ENCODE measurements around the gene SSPN.

The SSPN gene

DNA sequence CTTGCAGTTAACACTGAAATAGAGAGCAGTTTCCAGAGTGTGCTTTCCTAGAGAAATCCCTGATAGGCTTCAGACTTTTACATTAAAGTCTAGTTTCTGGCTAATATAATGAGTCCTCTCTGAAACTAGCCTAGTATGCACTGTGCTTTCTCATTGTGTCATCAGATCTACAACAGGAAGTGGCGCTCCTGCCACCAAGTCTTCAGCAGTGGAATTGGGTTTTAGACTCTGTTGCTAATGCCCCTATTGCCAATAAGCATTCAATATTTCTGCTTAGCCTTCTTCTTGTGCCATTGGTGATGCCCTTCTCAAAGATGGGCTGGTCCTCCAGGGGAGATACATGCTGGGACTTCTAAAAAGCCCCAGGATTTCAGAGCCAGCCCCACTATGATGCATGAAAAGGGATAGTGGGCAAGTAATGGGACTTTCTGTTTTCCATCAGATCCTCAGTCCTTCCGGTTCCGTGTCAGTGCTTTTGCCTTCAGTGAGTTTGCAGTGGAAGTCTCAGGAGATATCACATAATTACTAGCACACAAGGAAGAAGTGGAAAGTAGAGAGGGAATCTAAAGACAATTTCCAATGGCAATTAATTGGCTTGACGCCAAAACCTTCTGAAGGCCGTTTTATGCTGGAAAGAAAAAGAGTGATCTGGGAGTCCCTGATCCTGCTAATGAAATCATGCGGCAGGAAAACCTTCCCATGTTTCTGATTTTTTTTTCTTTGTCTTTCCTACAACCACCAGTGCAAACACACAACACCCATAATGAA, 50.0 kb downstream of the SSPN start:
- H3K27ac ChIP-seq (ENCODE audit: low read depth, low read length), result no peak overlapping the region
- H3K4me1 ChIP-seq (ENCODE audit: insufficient read depth, low read length), result no peaks in the 10 kb centered on the region
- H3K36me3 ChIP-seq (ENCODE audit: insufficient read depth, low read length), result no peaks in the 10 kb centered on the region
- peaks cover 6% of the 10 kb centered on the region for H3K9me3 ChIP-seq (ENCODE audit: insufficient read depth, low read depth, low read length)
- H3K4me3 ChIP-seq (ENCODE audit: low read length), result no peak overlapping the region
- no peaks in the 10 kb centered on the region for H3K27me3 ChIP-seq (ENCODE audit: insufficient read depth, low read length)
- WGBS, result 76% methylated on average over 6 of the region's 6 CpGs
- no peak overlapping the region for H3K9ac ChIP-seq (ENCODE audit: low read depth, low read length)

DNA sequence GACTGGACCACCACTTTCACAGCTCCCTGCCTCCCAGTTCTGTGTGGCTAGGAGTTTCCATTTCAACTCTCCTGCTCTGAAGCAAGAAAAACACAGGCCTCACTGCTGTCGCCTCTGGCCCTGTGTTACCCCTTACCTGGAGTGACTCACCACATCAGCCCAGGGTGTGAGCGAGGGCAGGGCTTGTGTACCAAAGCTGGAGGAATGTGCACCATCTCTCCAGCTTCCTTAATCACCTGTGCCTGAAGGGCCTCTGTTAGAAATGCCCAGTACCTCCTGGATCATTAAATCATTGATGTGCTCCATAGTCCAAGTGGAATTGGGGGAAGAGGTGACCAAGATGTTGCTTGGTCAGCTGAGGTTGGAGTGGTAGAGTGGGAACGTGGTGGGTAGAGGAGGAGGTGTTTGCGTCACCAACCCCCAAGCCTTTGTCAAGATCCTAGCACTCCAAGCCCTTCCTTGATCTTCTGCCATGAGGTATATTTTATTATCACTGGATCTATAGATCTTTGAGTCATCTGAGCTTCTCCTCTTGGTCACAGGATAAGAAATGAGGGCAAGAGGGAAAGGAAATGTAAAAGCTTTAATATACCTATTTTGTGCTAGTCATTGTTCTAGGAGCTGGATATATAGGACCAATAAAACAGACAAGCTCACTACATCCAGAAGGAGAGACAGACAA, 51.3 kb downstream of the SSPN start:
- whole genome bisulfite sequencing, result 88% methylated on average over 3 of the region's 4 CpGs
- Histone ChIP-seq H3K27ac (ENCODE audit: low read depth, low read length) (no peak overlapping the region), H3K9me3 (ENCODE audit: insufficient read depth, low read depth, low read length) (peaks cover 6% of the 10 kb centered on the region), H3K4me1 (ENCODE audit: insufficient read depth, low read length) (no peaks in the 10 kb centered on the region), H3K27me3 (ENCODE audit: insufficient read depth, low read length) (no peaks in the 10 kb centered on the region), H3K9ac (ENCODE audit: low read depth, low read length) (no peak overlapping the region), H3K4me3 (ENCODE audit: low read length) (no peak overlapping the region), H3K36me3 (ENCODE audit: insufficient read depth, low read length) (no peaks in the 10 kb centered on the region)

DNA sequence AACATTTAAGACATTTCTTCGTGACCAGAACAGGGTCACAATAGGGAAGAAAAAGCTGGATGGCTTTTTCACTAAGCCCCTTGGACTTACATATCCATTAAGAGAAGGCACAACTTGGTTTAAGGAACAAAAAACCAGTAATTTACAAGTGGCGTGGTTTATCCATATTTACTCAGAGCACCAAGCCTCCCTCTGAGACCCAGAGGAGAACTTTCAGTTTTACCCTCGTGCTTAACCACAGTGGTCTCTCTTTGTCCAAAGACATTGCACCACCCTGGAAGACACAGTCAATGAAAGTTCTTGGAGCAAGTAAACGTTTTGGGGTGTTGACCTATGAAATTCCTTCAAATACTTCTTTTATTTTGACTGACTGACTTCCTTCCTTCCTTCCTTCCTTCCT, 52.5 kb downstream of the SSPN start:
- no peak overlapping the region for H3K27ac ChIP-seq (ENCODE audit: low read depth, low read length)
- H3K27me3 ChIP-seq (ENCODE audit: insufficient read depth, low read length), result no peaks in the 10 kb centered on the region
- no peaks in the 10 kb centered on the region for H3K4me1 ChIP-seq (ENCODE audit: insufficient read depth, low read length)
- no peaks in the 10 kb centered on the region for H3K36me3 ChIP-seq (ENCODE audit: insufficient read depth, low read length)
- H3K9ac ChIP-seq (ENCODE audit: low read depth, low read length), result no peak overlapping the region
- peaks cover 6% of the 10 kb centered on the region for H3K9me3 ChIP-seq (ENCODE audit: insufficient read depth, low read depth, low read length)
- 88% methylated on average over 4 of the region's 4 CpGs for WGBS
- H3K4me3 ChIP-seq (ENCODE audit: low read length), result no peak overlapping the region

DNA sequence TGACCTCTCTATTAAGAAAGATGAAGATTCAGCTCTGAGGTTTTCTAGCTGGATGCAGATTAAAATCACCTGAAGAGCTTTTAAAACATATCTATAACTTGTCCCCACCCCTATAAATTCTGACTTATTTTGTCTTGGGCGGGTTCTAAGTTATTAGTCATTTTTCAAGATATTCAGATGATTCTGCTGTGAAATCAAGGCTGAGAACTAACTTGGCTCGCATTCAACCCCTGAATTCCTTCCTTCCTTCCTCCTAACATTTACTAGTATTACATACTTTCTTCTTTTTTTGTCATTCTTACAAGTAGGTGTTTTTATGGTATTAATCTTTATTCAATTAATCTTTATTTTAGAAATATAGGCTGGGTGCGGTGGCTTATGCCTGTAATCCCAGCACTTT, 55.4 kb downstream of the SSPN start:
- H3K36me3 ChIP-seq (ENCODE audit: insufficient read depth, low read length), result no peaks in the 10 kb centered on the region
- WGBS, result 94% methylated on average over 3 of the region's 3 CpGs
- H3K4me3 ChIP-seq (ENCODE audit: low read length), result no peak overlapping the region
- H3K9me3 ChIP-seq (ENCODE audit: insufficient read depth, low read depth, low read length), result peaks cover 6% of the 10 kb centered on the region
- no peaks in the 10 kb centered on the region for H3K4me1 ChIP-seq (ENCODE audit: insufficient read depth, low read length)
- H3K9ac ChIP-seq (ENCODE audit: low read depth, low read length), result no peak overlapping the region
- H3K27me3 ChIP-seq (ENCODE audit: insufficient read depth, low read length), result no peaks in the 10 kb centered on the region
- H3K27ac ChIP-seq (ENCODE audit: low read depth, low read length), result no peak overlapping the region

DNA sequence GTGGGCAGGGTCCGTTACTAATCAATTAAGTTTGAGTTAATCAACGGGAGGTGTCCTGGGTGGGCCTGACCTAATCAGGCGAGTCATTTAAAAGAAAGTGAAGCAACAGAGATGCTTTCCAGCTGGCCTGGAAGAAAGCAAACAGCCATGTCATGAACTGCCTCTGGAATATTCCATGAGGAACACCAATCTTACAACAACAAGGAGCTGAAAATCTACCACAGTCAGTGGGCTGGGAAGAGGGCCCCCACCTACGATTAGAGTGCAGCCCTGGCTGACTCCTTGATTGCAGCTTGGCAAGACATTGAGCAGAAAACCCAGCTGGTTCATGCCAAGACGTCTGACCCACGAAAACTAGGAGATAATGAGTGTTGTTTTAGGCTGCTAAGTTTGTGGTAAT, 56.2 kb downstream of the SSPN start:
- 89% methylated on average over 6 of the region's 6 CpGs for WGBS
- H3K9me3 ChIP-seq (ENCODE audit: insufficient read depth, low read depth, low read length), result peaks cover 14% of the 10 kb centered on the region
- no peak overlapping the region for H3K27ac ChIP-seq (ENCODE audit: low read depth, low read length)
- H3K4me1 ChIP-seq (ENCODE audit: insufficient read depth, low read length), result no peaks in the 10 kb centered on the region
- no peaks in the 10 kb centered on the region for H3K36me3 ChIP-seq (ENCODE audit: insufficient read depth, low read length)
- no peaks in the 10 kb centered on the region for H3K27me3 ChIP-seq (ENCODE audit: insufficient read depth, low read length)
- no peak overlapping the region for H3K9ac ChIP-seq (ENCODE audit: low read depth, low read length)
- H3K4me3 ChIP-seq (ENCODE audit: low read length), result no peak overlapping the region

DNA sequence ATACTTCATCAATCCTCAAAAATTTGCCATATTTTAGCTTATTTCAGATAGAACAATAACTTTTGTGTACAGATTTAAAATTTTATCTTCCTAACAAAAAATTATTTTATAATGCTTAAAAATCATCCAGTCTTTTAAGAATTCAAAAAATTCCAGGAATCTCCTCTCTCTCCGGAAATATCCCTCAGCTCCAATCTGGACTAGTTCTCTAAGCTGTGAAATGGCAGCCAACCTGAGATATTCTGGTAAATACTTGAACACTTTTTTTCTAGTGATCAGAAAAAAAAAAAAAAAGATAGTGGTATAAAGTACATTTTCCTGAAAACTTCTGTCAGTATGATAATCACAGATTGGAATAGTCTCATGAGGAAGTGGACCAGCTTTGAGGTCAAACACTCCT, 57.6 kb downstream of the SSPN start:
- Histone ChIP-seq H3K27me3 (ENCODE audit: insufficient read depth, low read length) (no peaks in the 10 kb centered on the region), H3K4me3 (ENCODE audit: low read length) (no peak overlapping the region), H3K4me1 (ENCODE audit: insufficient read depth, low read length) (no peaks in the 10 kb centered on the region), H3K27ac (ENCODE audit: low read depth, low read length) (no peak overlapping the region), H3K9ac (ENCODE audit: low read depth, low read length) (no peak overlapping the region), H3K36me3 (ENCODE audit: insufficient read depth, low read length) (no peaks in the 10 kb centered on the region), H3K9me3 (ENCODE audit: insufficient read depth, low read depth, low read length) (peaks cover 15% of the 10 kb centered on the region)
- 89% methylated on average over 1 of the region's 1 CpG for WGBS

DNA sequence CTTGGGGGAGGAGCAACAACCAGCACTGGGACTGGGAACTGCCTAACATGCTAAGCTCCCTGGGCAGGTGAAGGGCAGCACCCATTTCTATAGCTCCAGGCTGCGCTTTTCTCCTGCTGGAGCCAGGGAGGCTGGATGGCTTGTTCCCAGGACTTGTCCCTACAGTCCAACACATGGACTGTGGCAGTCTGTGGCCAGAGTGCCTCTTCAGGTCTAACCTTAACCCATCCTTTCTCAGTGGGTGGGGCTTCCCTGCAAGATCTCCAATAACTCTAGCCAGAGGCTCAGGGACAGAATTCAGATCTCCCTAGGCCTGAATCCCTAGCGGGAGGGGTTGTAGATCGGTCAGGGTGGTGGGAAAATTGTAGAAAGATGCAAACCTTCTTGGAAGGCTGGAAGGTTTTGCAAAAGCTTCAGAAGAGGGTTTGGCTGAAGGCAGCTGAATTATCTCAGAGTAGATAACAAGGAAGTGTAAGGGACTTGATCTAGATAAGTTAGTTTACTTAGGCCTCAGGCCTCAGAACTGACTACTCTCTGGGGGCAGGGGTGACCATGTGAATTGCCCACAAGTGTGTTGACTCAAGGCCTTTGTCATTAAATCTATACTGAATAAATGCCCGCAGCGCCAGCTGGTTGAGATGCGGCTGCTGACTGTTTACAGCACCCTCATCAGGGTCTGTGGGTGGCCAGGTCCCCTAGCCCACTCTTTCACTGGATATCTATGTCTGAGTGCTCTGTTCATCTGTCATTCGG, 60.7 kb downstream of the SSPN start:
- 94% methylated on average over 7 of the region's 7 CpGs for WGBS

DNA sequence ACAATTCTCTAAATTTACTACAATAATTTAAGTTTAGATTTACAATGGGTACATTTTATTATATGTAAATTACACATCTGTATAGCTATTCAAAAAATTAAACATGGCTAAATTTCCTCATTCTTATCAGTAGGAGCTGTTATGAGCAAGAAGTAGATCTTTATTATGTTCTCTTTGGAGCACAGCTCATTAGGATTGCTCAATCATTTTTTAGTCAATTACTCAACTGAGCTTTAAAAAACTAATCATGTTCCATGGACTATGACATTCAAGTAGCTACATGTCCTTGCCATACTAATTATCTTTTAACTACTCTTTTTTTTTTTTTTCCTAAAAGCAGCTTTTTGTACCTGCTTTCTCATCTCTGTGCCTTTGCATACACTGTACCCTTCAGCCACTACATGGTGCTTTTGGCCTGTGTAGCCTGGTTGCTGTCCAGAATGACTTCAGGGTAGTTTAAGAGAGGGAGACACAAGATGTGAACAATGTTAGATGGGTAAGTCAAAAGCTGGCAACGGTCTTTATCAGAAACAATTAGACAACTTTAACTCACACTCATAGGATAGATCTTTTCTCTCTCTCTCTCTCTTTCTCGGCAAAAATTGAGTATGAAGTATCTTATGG, 69.0 kb downstream of the SSPN start:
- WGBS, result no CpG with 5 or more reads among the region's 2 CpGs
- no peaks in the 10 kb centered on the region for H3K4me1 ChIP-seq (ENCODE audit: insufficient read depth, low read length)

More for the DNA sequence above, 60.7 kb downstream of the SSPN start:
- H3K27me3 ChIP-seq (ENCODE audit: insufficient read depth, low read length), result no peaks in the 10 kb centered on the region
- peaks cover 8% of the 10 kb centered on the region for H3K9me3 ChIP-seq (ENCODE audit: insufficient read depth, low read depth, low read length)
- H3K27ac ChIP-seq (ENCODE audit: low read depth, low read length), result no peak overlapping the region
- H3K9ac ChIP-seq (ENCODE audit: low read depth, low read length), result no peak overlapping the region
- H3K36me3 ChIP-seq (ENCODE audit: insufficient read depth, low read length), result no peaks in the 10 kb centered on the region
- no peaks in the 10 kb centered on the region for H3K4me1 ChIP-seq (ENCODE audit: insufficient read depth, low read length)
- no peak overlapping the region for H3K4me3 ChIP-seq (ENCODE audit: low read length)

DNA sequence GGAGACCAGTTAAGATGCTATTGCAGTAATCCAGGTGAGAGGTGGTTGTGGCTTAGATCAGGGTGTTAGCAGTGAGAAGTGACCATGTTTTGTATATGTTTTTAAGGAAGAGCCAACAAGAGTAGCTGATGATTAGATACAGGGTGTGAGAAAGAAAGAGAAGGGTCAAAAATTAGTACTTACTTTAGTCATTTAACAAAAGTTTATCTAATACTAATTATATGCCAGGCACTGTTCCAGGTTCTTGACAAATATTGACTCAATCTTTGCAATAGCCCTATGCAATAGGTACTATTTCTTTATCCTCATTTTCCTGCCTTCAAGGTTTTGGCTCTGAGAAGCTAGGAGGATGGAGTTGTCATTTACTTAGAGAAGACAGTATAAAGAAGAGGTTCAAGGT, 70.2 kb downstream of the SSPN start:
- no peak overlapping the region for H3K9ac ChIP-seq (ENCODE audit: low read depth, low read length)
- no peaks in the 10 kb centered on the region for H3K36me3 ChIP-seq (ENCODE audit: insufficient read depth, low read length)
- H3K27ac ChIP-seq (ENCODE audit: low read depth, low read length), result no peak overlapping the region
- no peaks in the 10 kb centered on the region for H3K27me3 ChIP-seq (ENCODE audit: insufficient read depth, low read length)
- H3K4me1 ChIP-seq (ENCODE audit: insufficient read depth, low read length), result no peaks in the 10 kb centered on the region
- no peak overlapping the region for H3K4me3 ChIP-seq (ENCODE audit: low read length)
- no peaks in the 10 kb centered on the region for H3K9me3 ChIP-seq (ENCODE audit: insufficient read depth, low read depth, low read length)

More for the DNA sequence above, 69.0 kb downstream of the SSPN start:
- Histone ChIP-seq H3K36me3 (ENCODE audit: insufficient read depth, low read length) (no peaks in the 10 kb centered on the region), H3K9ac (ENCODE audit: low read depth, low read length) (no peak overlapping the region), H3K4me3 (ENCODE audit: low read length) (no peak overlapping the region), H3K9me3 (ENCODE audit: insufficient read depth, low read depth, low read length) (no peaks in the 10 kb centered on the region), H3K27ac (ENCODE audit: low read depth, low read length) (no peak overlapping the region), H3K27me3 (ENCODE audit: insufficient read depth, low read length) (no peaks in the 10 kb centered on the region)

DNA sequence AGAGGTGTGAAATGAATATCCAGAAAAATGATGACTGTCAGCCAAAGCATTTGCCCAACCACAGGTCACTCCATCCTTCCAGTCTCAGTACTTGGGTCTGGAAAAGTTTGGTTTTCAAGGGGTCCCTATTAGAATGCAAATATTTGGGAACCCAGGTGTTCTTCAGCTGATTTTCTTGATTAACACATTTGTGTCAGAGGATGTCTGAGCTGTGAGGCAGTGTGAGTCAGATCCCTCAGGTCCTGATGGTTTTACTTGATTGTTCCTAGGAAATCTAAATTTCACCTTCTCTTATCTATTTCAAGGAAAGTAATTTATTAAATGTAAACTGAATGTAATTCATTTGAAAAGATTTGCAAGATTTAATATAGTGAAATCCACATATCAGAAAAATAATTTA, 71.5 kb downstream of the SSPN start:
- H3K27ac ChIP-seq (ENCODE audit: low read depth, low read length), result no peak overlapping the region
- no peak overlapping the region for H3K4me3 ChIP-seq (ENCODE audit: low read length)
- no peaks in the 10 kb centered on the region for H3K27me3 ChIP-seq (ENCODE audit: insufficient read depth, low read length)
- H3K36me3 ChIP-seq (ENCODE audit: insufficient read depth, low read length), result no peaks in the 10 kb centered on the region
- no peak overlapping the region for H3K9ac ChIP-seq (ENCODE audit: low read depth, low read length)
- no peaks in the 10 kb centered on the region for H3K9me3 ChIP-seq (ENCODE audit: insufficient read depth, low read depth, low read length)
- no peaks in the 10 kb centered on the region for H3K4me1 ChIP-seq (ENCODE audit: insufficient read depth, low read length)
